Mucosa of rectum (tissue), 2 donors: ENCODE measurements around the gene SIRT7.
"Not testable (repeated sequence)": the region's sequence is repeated elsewhere in the genome, so short reads cannot be mapped to it uniquely, and the experiment has no call there.

ENCODE experiments used
- H3K27ac ChIP-seq, 2 donors: one replicate each; pipeline ENCODE4 v1.7.0; 2013; ENCODE audit warnings: inconsistent platforms in 2 of 2, low read depth in 2 of 2, low read length in 2 of 2
- H3K27me3 ChIP-seq, 2 donors: one replicate each; pipeline ENCODE4 v1.7.0; 2013; ENCODE audit warnings: low read length in 2 of 2; ENCODE audit not compliant: control insufficient read depth in 2 of 2, insufficient read depth in 2 of 2
- H3K36me3 ChIP-seq, 2 donors: one replicate each; pipeline ENCODE4 v1.7.0; 2013; ENCODE audit warnings: low read length in 2 of 2; ENCODE audit not compliant: control insufficient read depth in 2 of 2, insufficient read depth in 2 of 2
- H3K4me1 ChIP-seq, 2 donors: one replicate each; pipeline ENCODE4 v1.7.0; 2013; ENCODE audit warnings: low read length in 2 of 2, mild to moderate bottlenecking in 1 of 2; ENCODE audit not compliant: control insufficient read depth in 2 of 2, insufficient read depth in 2 of 2
- H3K4me3 ChIP-seq, 2 donors: one replicate each; pipeline ENCODE4 v1.7.0; 2013; ENCODE audit warnings: low read length in 2 of 2
- H3K9ac ChIP-seq, 2 donors: one replicate each; pipeline ENCODE4 v1.7.0; 2013; ENCODE audit warnings: low read length in 2 of 2, low read depth in 1 of 2, mild to moderate bottlenecking in 1 of 2
- H3K9me3 ChIP-seq, 2 donors: one replicate each; pipeline ENCODE4 v1.7.0; 2013; ENCODE audit warnings: low read length in 2 of 2; ENCODE audit not compliant: control insufficient read depth in 2 of 2
- donor health status: healthy.
- donor health status: Normal muscosa, but diverticular disease.

The SIRT7 gene

GRCh38 chr17:81924557-81925532 is 6.9 kb upstream of the SIRT7 start:
- no peaks in the 10 kb centered on the region for H3K9me3 ChIP-seq
- peak overlapping the region in 1 of 2 donors; percentile 32 for H3K27ac ChIP-seq
- no peak overlapping the region for H3K9ac ChIP-seq
- peaks cover 51 to 53% of the 10 kb centered on the region in 2 donors for H3K4me1 ChIP-seq
- H3K27me3 ChIP-seq: peaks cover 3 to 10% of the 10 kb centered on the region in 2 donors
- peaks cover 13 to 17% of the 10 kb centered on the region in 2 donors for H3K36me3 ChIP-seq
- no peak overlapping the region for H3K4me3 ChIP-seq

GRCh38 chr17:81923302-81924260 is 5.6 kb upstream of the SIRT7 start:
- Histone ChIP-seq H3K36me3 (peaks cover 15 to 19% of the 10 kb centered on the region in 2 donors), H3K27ac (peak overlapping the region; percentile 32 to 59), H3K27me3 (peaks cover 0 to 3% of the 10 kb centered on the region in 2 donors), H3K9me3 (no peaks in the 10 kb centered on the region), H3K9ac (peak overlapping the region; percentile 3 to 42), H3K4me3 (peak overlapping the region; percentile 31 to 50), H3K4me1 (peaks cover 63 to 65% of the 10 kb centered on the region in 2 donors)

- H3K27ac ChIP-seq: peak overlapping the region; percentile 32 to 59
- peaks cover 61 to 62% of the 10 kb centered on the region in 2 donors for H3K4me1 ChIP-seq
- no peaks in the 10 kb centered on the region for H3K27me3 ChIP-seq
- peak overlapping the region in 1 of 2 donors; percentile 20 for H3K4me3 ChIP-seq
- H3K36me3 ChIP-seq: peaks cover 15 to 19% of the 10 kb centered on the region in 2 donors
- H3K9me3 ChIP-seq: no peaks in the 10 kb centered on the region
- no peak overlapping the region for H3K9ac ChIP-seq
Measured at GRCh38 chr17:81922566-81923301, 4.8 kb upstream of the SIRT7 start.

- H3K9ac ChIP-seq: no peak overlapping the region
- peaks cover 63 to 67% of the 10 kb centered on the region in 2 donors for H3K4me1 ChIP-seq
- H3K27ac ChIP-seq: no peak overlapping the region
- H3K27me3 ChIP-seq: no peaks in the 10 kb centered on the region
- peaks cover 15 to 19% of the 10 kb centered on the region in 2 donors for H3K36me3 ChIP-seq
- H3K9me3 ChIP-seq: no peaks in the 10 kb centered on the region
- no peak overlapping the region for H3K4me3 ChIP-seq
Measured at GRCh38 chr17:81921996-81922565, 4.1 kb upstream of the SIRT7 start.

GRCh38 chr17:81921537-81921862 is 3.5 kb upstream of the SIRT7 start:
- H3K9ac ChIP-seq: no peak overlapping the region
- no peak overlapping the region for H3K4me3 ChIP-seq
- H3K9me3 ChIP-seq: no peaks in the 10 kb centered on the region
- no peak overlapping the region for H3K27ac ChIP-seq
- H3K4me1 ChIP-seq: peaks cover 69 to 73% of the 10 kb centered on the region in 2 donors
- H3K36me3 ChIP-seq: peaks cover 15 to 19% of the 10 kb centered on the region in 2 donors
- H3K27me3 ChIP-seq: no peaks in the 10 kb centered on the region

- H3K4me1 ChIP-seq: peaks cover 64 to 71% of the 10 kb centered on the region in 2 donors
- no peak overlapping the region for H3K27ac ChIP-seq
- H3K4me3 ChIP-seq: no peak overlapping the region
- H3K9me3 ChIP-seq: no peaks in the 10 kb centered on the region
- peaks cover 15 to 20% of the 10 kb centered on the region in 2 donors for H3K36me3 ChIP-seq
- H3K27me3 ChIP-seq: no peaks in the 10 kb centered on the region
- no peak overlapping the region for H3K9ac ChIP-seq
Measured at GRCh38 chr17:81920612-81921536, 2.9 kb upstream of the SIRT7 start.

- H3K36me3 ChIP-seq: peaks cover 30 to 39% of the 10 kb centered on the region in 2 donors
- H3K27ac ChIP-seq: peak overlapping the region; percentile 90 to 95
Measured at GRCh38 chr17:81918832-81919545, 1.0 kb upstream of the SIRT7 start.

GRCh38 chr17:81918333-81918669 is 325 bp upstream of the SIRT7 start:
- peak overlapping the region; percentile 90 to 95 for H3K27ac ChIP-seq
- peak overlapping the region; percentile 56 for H3K9ac ChIP-seq
- H3K27me3 ChIP-seq, H3K9me3 ChIP-seq: not testable (repeated sequence)
- H3K36me3 ChIP-seq: peaks cover 37 to 46% of the 10 kb centered on the region in 2 donors
- peaks cover 45 to 53% of the 10 kb centered on the region in 2 donors for H3K4me1 ChIP-seq
- H3K4me3 ChIP-seq: peak overlapping the region; percentile 38 to 83

More at GRCh38 chr17:81918832-81919545, 1.0 kb upstream of the SIRT7 start:
- no peaks in the 10 kb centered on the region for H3K9me3 ChIP-seq
- H3K27me3 ChIP-seq: no peaks in the 10 kb centered on the region
- peak overlapping the region; percentile 56 to 60 for H3K9ac ChIP-seq
- peaks cover 52 to 59% of the 10 kb centered on the region in 2 donors for H3K4me1 ChIP-seq
- peak overlapping the region; percentile 38 to 46 for H3K4me3 ChIP-seq
